HG02678 (cell line): ENCODE results near the gene PRIM1.
"Not testable (repeated sequence)": the region's sequence is repeated elsewhere in the genome, so short reads cannot be mapped to it uniquely, and the experiment has no call there.

Experiments
- ATAC-seq: cut with Tn5 transposase; IDR thresholded peaks from one replicate; pipeline ENCODE4 v1.9.1; 2021; ENCODE audit warnings: mild to moderate bottlenecking, moderate library complexity; ENCODE audit not compliant: unreplicated experiment

PRIM1 gene

GRCh38 chr12:56751712-56752598 lies at the start of gene PRIM1:
Gene PRIM1, minus strand, starts transcription at chr12:56752323. Its CDS starts 25 bp downstream, at chr12:56752298.
- peak; percentile 78 for ATAC-seq

- no peak for ATAC-seq
Observed at GRCh38 chr12:56800221-56800620, 48.1 kb upstream of the PRIM1 start.

- ATAC-seq: not testable (repeated sequence)
Observed at GRCh38 chr12:56799345-56799744, 47.2 kb upstream of the PRIM1 start.

GRCh38 chr12:56795791-56796190 lies 43.7 kb upstream of the PRIM1 start:
- not testable (repeated sequence) for ATAC-seq

- not testable (repeated sequence) for ATAC-seq
Observed at GRCh38 chr12:56795046-56795562, 43.0 kb upstream of the PRIM1 start.

GRCh38 chr12:56793124-56793523 lies 41.0 kb upstream of the PRIM1 start:
- ATAC-seq: not testable (repeated sequence)

GRCh38 chr12:56792678-56793077 lies 40.6 kb upstream of the PRIM1 start:
- no peak for ATAC-seq

- ATAC-seq: not testable (repeated sequence)
Observed at GRCh38 chr12:56789429-56789828, 37.3 kb upstream of the PRIM1 start.

GRCh38 chr12:56787498-56787897 lies 35.4 kb upstream of the PRIM1 start:
- ATAC-seq: no peak

GRCh38 chr12:56785874-56786273 lies 33.8 kb upstream of the PRIM1 start:
- ATAC-seq: no peak

GRCh38 chr12:56785141-56785865 lies 33.2 kb upstream of the PRIM1 start:
- no peak for ATAC-seq

- no peak for ATAC-seq
Observed at GRCh38 chr12:56781726-56782125, 29.6 kb upstream of the PRIM1 start.

GRCh38 chr12:56778756-56779155 lies 26.6 kb upstream of the PRIM1 start:
- no peak for ATAC-seq

- ATAC-seq: no peak
Observed at GRCh38 chr12:56776654-56777053, 24.5 kb upstream of the PRIM1 start.

- no peak for ATAC-seq
Observed at GRCh38 chr12:56775638-56776037, 23.5 kb upstream of the PRIM1 start.

GRCh38 chr12:56773113-56773512 lies 21.0 kb upstream of the PRIM1 start:
- ATAC-seq: no peak

GRCh38 chr12:56772625-56773024 lies 20.5 kb upstream of the PRIM1 start:
- no peak for ATAC-seq

- no peak for ATAC-seq
Observed at GRCh38 chr12:56769868-56770267, 17.7 kb upstream of the PRIM1 start.

GRCh38 chr12:56768424-56768823 lies 16.3 kb upstream of the PRIM1 start:
- ATAC-seq: no peak

- ATAC-seq: peak; percentile 99
Observed at GRCh38 chr12:56766535-56766934, 14.4 kb upstream of the PRIM1 start.

- no peak for ATAC-seq
Observed at GRCh38 chr12:56763753-56764657, 11.9 kb upstream of the PRIM1 start.
